PFSK-1 (cell line): ENCODE data around the gene CCNG2.

Experiments used
- FOXP2 ChIP-seq: optimal IDR thresholded peaks from 2 replicates; pipeline ENCODE3; 2011; ENCODE audit warnings: borderline replicate concordance, control low read depth, inconsistent platforms; ENCODE audit not compliant: insufficient read depth; ENCODE audit errors: extremely low read length, extremely low read depth
- POLR2AphosphoS5 ChIP-seq: IDR thresholded peaks from 2 replicates; pipeline ENCODE4 v1.6.1; 2012; ENCODE audit warnings: low read depth, mild to moderate bottlenecking, control low read depth, low read length, moderate library complexity
- SIN3A ChIP-seq: IDR thresholded peaks from 2 replicates; pipeline ENCODE4 v1.6.1; 2012; ENCODE audit warnings: mild to moderate bottlenecking, low read length, moderate library complexity, borderline replicate concordance; ENCODE audit not compliant: insufficient read depth
- TAF1 ChIP-seq: IDR thresholded peaks from 2 replicates; pipeline ENCODE4 v1.6.1; 2012; ENCODE audit warnings: low read length, control low read depth, borderline replicate concordance; ENCODE audit not compliant: insufficient read depth
- TF ChIP-seq, protein P1 (sequence below), 2 experiments: IDR thresholded peaks; 2 replicates each; pipeline versions ENCODE4 v1.6.1 to v1.8.0; 2011 to 2012; ENCODE audit warnings: low read depth in 2 of 2, low read length in 2 of 2, control low read depth in 1 of 2, inconsistent platforms in 1 of 2, mild to moderate bottlenecking in 1 of 2, moderate library complexity in 1 of 2; ENCODE audit not compliant: insufficient read depth in 1 of 2

CCNG2 gene

DNA sequence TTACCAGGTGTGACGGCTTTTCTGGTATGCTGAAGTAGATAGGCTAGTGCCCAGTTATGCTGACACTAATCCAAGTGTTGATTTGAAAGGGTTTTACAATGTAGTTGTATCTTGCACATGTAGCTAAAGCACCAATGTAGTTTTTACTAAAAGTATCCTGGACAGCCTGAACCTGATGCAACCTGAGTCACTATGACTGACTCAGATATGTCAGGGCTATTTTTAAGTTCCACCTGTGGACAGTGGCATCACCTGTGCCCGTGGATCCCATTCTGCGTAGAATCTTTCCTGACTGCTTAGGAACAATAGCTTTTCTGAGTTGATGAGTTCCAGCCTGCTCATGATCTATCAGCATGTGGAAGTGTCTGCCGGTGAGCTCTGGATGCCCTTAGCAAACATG lies 58.1 kb downstream of the CCNG2 start:
- TF ChIP-seq FOXP2 (no peak), POLR2AphosphoS5 (no peak), SIN3A (no peak)
- TF ChIP-seq, protein P1, sequence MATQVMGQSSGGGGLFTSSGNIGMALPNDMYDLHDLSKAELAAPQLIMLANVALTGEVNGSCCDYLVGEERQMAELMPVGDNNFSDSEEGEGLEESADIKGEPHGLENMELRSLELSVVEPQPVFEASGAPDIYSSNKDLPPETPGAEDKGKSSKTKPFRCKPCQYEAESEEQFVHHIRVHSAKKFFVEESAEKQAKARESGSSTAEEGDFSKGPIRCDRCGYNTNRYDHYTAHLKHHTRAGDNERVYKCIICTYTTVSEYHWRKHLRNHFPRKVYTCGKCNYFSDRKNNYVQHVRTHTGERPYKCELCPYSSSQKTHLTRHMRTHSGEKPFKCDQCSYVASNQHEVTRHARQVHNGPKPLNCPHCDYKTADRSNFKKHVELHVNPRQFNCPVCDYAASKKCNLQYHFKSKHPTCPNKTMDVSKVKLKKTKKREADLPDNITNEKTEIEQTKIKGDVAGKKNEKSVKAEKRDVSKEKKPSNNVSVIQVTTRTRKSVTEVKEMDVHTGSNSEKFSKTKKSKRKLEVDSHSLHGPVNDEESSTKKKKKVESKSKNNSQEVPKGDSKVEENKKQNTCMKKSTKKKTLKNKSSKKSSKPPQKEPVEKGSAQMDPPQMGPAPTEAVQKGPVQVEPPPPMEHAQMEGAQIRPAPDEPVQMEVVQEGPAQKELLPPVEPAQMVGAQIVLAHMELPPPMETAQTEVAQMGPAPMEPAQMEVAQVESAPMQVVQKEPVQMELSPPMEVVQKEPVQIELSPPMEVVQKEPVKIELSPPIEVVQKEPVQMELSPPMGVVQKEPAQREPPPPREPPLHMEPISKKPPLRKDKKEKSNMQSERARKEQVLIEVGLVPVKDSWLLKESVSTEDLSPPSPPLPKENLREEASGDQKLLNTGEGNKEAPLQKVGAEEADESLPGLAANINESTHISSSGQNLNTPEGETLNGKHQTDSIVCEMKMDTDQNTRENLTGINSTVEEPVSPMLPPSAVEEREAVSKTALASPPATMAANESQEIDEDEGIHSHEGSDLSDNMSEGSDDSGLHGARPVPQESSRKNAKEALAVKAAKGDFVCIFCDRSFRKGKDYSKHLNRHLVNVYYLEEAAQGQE (IDR thresholded peaks at IDR 0.05; ENCODE audit: insufficient read depth in 1 of 2, low read depth in 2 of 2, low read length in 2 of 2) = no peak

DNA sequence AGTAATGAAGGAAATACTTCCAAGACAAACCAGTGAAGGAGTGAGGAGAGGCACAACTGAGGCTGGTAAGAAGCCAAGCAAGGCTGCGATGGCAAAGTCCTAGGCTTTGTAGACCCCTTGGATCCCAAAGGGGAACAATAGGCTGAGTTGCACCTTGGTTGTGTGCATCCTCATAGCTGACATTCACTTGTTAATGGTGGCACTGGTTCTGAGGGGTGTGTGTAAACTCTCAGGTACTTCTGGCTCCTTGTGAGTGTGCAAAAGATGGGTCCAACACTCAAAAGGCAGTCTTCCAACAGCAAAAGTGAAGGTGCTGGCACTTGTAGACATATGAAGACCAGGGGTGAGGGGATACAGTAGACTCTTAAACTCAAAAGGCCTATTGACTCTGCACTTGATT lies 60.5 kb downstream of the CCNG2 start:
- TF ChIP-seq FOXP2 = no peak
- TF ChIP-seq, protein P1 (IDR thresholded peaks at IDR 0.05; ENCODE audit: insufficient read depth in 1 of 2, low read depth in 2 of 2, low read length in 2 of 2) = no peak

DNA sequence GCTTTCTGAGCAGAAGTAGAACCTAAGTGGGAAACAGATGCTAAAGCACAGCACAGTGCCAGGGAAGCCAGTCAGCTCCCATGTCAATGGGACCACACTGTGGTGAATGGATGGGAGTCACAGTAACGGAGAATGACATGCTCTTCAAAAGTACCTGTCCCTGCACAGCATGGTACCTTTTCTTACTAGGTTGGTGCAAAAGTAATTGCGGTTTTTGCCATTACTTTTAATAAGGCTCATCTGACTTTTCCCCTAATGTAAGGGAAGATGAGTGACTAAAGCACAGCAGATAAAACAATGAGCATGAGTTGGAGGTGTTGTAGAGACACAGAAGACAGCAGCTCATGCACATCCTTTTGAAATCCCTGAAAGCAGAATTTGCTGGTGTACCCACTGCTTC lies 62.3 kb downstream of the CCNG2 start:
- TF ChIP-seq, protein P1 (IDR thresholded peaks at IDR 0.05; ENCODE audit: insufficient read depth in 1 of 2, low read depth in 2 of 2, low read length in 2 of 2) = no peak
- no peak for TF ChIP-seq TAF1
- TF ChIP-seq POLR2AphosphoS5 = no peak
- no peak for TF ChIP-seq SIN3A
- no peak for TF ChIP-seq FOXP2
